DMS79 treated with DMSO at 0.1 percent for 48 hours (cell line): ENCODE measurements around the gene MYOF.
A peak's percentile ranks its signal among the peaks of the same experiment; 100 is the strongest.
"Not testable (repeated sequence)": the region's sequence is repeated elsewhere in the genome, so short reads cannot be mapped to it uniquely, and the experiment has no call there.

ENCODE experiments used
- DNase-seq: peaks from one replicate; lab custom pipeline; 2025; lab: John Stamatoyannopoulos, UW

MYOF gene

GRCh38 chr10:93425861-93426260, 56.3 kb downstream of the MYOF start:
- DNase-seq = no peak

DNA sequence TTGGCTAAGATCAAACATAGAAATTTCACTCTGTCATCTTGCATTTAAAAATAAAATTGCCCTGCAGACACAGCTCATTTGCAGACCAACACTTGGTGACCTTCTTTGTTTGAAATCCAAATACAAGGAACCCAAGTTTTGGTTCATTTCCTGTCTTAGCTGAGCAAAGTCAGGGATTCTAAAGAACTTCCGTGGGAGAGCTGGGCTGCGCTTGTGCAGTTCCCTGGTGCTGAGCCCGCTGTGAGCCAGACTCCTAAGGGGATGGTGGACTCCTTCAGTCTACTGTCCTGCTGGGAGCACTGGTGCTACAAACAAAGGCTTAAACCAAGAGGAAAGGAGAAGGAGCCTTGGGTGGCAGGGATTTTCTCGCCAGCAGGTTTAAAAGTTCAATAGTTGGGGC, 60.0 kb downstream of the MYOF start:
- DNase-seq = no peak

DNA sequence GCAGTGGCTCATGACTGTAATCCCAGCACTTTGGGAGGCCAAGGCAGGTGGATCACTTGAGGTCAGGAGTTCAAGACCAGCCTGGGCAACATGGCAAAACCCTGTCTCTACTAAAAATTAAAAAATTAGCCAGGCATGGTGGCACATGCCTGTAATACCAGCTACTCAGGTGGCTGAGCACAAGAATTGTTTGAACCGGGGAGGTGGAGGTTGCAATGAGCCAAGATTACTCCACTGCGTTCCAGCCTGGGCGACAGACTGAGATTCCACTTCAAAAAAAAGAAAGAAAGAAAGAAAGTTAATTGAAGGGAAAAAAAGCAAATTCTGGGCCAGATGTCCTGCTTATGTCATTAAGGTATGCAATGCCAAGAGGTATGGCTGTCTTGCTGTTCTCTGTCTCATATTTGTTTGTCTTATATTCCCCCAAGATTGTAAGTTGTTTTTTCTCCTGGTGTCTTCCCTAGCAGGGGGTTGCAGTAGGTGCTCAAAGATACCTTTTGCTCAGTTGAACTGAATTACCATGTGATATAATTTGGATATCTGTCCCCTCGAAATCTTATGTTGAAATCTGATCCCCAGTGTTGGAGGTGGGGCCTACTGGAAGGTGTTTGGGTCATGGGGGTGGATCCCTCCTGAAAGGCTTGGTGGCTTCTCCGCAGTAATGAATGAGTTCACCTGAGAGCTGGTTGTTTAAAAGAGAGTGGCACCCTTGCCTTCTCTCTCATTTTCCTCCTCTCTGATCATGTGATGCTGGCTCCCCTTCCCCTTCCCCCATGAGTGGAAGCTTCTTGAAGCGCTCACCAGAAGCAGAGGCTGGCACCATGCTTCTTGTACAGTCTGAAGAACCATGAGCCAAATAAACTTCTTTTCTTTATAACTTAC, 60.9 kb downstream of the MYOF start:
- DNase-seq = no peak

GRCh38 chr10:93420091-93420490, 62.0 kb downstream of the MYOF start:
- no peak for DNase-seq

GRCh38 chr10:93419016-93419415, 63.1 kb downstream of the MYOF start:
- not testable (repeated sequence) for DNase-seq

DNA sequence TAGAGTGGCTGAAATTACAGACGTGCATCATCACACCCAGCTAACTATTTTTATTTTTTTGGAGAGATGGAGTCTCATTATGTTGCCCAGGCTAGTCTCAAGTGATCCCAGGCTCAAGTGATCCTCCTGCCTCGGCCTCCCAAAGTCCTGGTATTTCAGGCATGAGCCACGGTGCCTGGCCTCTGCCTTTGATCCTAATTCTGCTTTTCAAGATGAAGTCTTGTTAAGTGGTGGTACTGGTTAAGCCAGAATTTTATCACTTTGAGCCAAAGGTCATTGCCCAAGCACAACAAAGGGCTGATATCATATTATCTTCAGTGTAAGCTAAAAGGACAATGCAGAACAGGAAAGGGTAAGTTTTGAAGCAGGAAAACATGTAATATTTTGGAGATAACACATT, 64.2 kb downstream of the MYOF start:
- DNase-seq = no peak

GRCh38 chr10:93417266-93417665, 64.9 kb downstream of the MYOF start:
- peak; percentile 60 for DNase-seq

- DNase-seq = no peak
These were observed 65.3 kb downstream of the MYOF start for GRCh38 chr10:93416824-93417223.

GRCh38 chr10:93415693-93416092, 66.4 kb downstream of the MYOF start:
- no peak for DNase-seq

- no peak for DNase-seq
These were observed 68.9 kb downstream of the MYOF start for GRCh38 chr10:93413252-93413689.

- no peak for DNase-seq
These were observed 69.3 kb downstream of the MYOF start for GRCh38 chr10:93412801-93413200.

DNA sequence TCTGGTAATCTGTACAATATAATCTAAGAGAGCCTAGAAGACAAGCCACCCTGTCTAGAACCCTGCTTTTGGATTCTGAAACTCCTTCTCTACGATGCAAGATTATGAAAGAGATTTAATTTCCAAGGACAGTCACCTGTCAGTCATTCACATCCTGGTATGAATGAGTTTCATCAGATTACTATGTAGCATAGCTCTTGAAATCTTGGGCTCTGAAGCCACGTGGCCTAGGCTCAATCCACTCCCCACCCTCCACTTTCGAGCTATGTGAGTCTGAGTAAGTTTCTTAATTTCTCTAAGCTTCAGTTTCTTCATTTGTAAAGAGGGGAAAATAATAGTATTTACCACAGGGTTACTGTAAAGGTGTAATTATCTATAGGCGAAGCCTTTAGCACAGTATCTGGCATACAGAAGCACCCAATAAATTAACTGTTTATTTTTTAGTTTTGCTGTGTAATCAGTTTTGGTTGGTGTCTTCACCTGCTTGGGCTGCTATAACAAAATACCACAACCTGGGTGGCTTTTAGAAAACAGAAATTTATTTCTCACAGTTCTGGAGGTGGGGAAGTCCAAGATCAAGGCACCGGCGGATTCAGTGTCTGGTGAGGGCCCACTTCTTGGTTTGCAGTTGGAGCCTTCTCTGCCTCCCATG, 71.3 kb downstream of the MYOF start:
- DNase-seq = no peak

- no peak for DNase-seq
These were observed 73.4 kb downstream of the MYOF start for GRCh38 chr10:93408783-93409182.

DNA sequence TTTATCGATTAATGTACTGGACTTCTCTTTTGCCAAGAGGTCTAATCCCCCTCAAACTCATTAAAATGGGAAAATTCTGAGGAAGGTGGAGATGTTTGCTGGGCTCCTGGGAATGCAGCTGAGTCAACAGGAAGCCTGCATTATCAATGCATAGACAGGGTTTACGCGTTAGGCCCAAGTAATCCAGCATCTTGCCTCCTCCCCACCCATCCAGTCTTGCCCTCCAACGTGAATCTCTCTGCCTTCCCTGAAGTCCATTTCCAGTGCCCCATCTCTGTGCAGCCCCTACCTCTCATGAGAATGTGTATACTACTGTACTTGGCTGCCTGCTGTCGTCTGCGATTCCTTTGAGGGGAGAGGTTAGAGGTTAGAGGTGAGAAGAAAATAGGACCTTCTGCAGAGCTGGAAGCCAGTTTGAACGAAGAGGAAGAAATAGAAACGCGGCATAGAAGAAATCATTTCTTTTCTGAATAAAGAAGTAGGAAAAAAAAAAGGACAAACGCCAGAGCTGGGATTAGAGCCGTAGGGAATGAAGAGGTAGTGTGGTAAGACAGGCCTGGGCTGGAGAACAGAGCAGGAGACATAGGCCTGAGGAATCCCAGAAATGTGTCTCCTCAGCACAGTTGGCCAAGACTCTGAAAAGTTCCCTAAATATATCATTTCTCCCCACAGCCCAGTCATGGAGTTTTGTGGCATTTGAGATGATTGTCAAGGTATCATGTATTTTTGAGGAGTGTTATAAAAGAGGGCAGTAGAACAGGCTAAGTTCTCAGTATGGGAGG, 75.6 kb downstream of the MYOF start:
- no peak for DNase-seq

DNA sequence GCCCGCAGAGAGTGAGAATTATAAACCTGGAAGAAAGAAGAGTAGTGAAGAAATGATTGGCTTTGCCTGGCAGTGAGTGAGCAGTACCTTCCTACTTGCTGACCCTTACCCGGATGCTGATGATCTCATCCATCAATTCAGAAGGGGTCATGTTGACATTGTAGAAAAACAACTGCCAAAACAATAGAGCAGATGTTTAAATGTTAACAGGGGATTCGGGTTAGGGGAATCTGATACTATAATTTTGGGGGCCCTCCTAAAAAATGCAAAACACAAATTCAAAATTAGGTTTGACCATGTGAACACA, 78.1 kb downstream of the MYOF start:
- no peak for DNase-seq

GRCh38 chr10:93403152-93404047, 78.7 kb downstream of the MYOF start:
- no peak for DNase-seq

- no peak for DNase-seq
These were observed 79.9 kb downstream of the MYOF start for GRCh38 chr10:93402192-93402591.

DNA sequence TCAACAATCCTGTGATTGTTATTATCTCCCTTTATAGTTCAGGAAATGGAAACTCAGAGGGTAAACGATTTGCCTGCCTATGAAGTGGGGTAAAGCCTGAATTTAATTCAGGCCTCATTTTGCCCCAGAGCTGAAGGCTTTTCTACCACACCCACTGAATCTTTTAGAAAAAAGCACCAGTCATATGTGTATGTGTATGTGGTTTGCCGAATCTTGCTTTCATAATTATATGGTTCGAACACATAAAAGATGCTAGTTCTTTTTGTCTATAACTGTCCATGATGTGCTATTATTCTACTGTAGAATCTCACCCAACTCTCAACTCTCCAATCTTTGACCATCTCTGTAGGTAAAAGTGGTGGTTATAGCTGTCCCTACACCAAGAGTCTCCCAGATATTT, 83.6 kb downstream of the MYOF start:
- no peak for DNase-seq

- DNase-seq = no peak
These were observed 85.1 kb downstream of the MYOF start for GRCh38 chr10:93397020-93397419.

GRCh38 chr10:93393211-93393610, 88.9 kb downstream of the MYOF start:
- no peak for DNase-seq

DNA sequence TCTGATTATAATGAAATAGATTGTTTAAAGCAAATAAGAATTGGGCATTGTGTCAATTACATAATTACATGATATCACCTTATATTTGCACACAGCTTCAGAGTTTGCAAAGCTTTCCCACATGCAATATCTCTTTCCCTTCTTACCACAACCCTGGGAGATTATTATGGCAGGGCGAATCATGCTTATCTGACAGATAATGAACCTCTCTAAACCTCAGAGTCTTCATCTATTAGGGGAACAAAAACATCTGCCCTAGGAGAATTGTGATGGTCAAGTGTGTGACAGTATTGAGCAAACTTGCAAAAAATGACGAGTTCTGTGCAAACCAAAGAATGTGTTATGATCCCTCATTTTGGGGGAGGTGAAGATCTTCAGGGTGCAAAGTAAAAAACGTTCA, 90.0 kb downstream of the MYOF start:
- no peak for DNase-seq
